ENCODE measurements around the gene SHMT1. TPM values are rescaled to one million over a fixed set of nuclear protein-coding genes. Genes with fewer than 3 reads are reported as not detected.
"Not testable (repeated sequence)": the region's sequence is repeated elsewhere in the genome, so short reads cannot be mapped to it uniquely, and the experiment has no call there.

Gene SHMT1
- polyA plus RNA-seq (2013, experiment 1 of 2; ENCODE audit: insufficient read length): 8.8 TPM
- polyA plus RNA-seq (2013, experiment 2 of 2; ENCODE audit: insufficient read length): 2.8 TPM

GRCh38 chr17:18363101-18364049 lies at the start of gene SHMT1:
Gene SHMT1 (minus strand): TSS chr17:18363550. CDS start chr17:18355981, 7,569 bp downstream.
- DNase-seq: peak; percentile 86

GRCh38 chr17:18412001-18412538 lies 48.7 kb upstream of the SHMT1 start:
- DNase-seq: not testable (repeated sequence)

- peak; percentile 58 for DNase-seq
Observed at GRCh38 chr17:18411377-18411864, 48.1 kb upstream of the SHMT1 start.

- peak; percentile 28 for DNase-seq
Observed at GRCh38 chr17:18410736-18411135, 47.4 kb upstream of the SHMT1 start.

GRCh38 chr17:18409321-18409720 lies 46.0 kb upstream of the SHMT1 start:
- DNase-seq: not testable (repeated sequence)

- DNase-seq: not testable (repeated sequence)
Observed at GRCh38 chr17:18408906-18409305, 45.6 kb upstream of the SHMT1 start.

- DNase-seq: not testable (repeated sequence)
Observed at GRCh38 chr17:18403604-18404003, 40.3 kb upstream of the SHMT1 start.

- not testable (repeated sequence) for DNase-seq
Observed at GRCh38 chr17:18403166-18403565, 39.8 kb upstream of the SHMT1 start.

GRCh38 chr17:18401872-18402590 lies 38.7 kb upstream of the SHMT1 start:
- not testable (repeated sequence) for DNase-seq

- DNase-seq: not testable (repeated sequence)
Observed at GRCh38 chr17:18388728-18389127, 25.4 kb upstream of the SHMT1 start.

- DNase-seq: not testable (repeated sequence)
Observed at GRCh38 chr17:18388266-18388665, 24.9 kb upstream of the SHMT1 start.

- not testable (repeated sequence) for DNase-seq
Observed at GRCh38 chr17:18387583-18387982, 24.2 kb upstream of the SHMT1 start.

- DNase-seq: not testable (repeated sequence)
Observed at GRCh38 chr17:18384271-18384670, 20.9 kb upstream of the SHMT1 start.

GRCh38 chr17:18383079-18383481 lies 19.7 kb upstream of the SHMT1 start:
- not testable (repeated sequence) for DNase-seq

- no peak for DNase-seq
Observed at GRCh38 chr17:18382441-18383078, 19.2 kb upstream of the SHMT1 start.

GRCh38 chr17:18381953-18382245 lies 18.5 kb upstream of the SHMT1 start:
- DNase-seq: no peak

GRCh38 chr17:18381158-18381952 lies 18.0 kb upstream of the SHMT1 start:
- DNase-seq: no peak

GRCh38 chr17:18380471-18381157 lies 17.3 kb upstream of the SHMT1 start:
- no peak for DNase-seq

GRCh38 chr17:18379246-18380146 lies 16.1 kb upstream of the SHMT1 start:
- no peak for DNase-seq

- DNase-seq: not testable (repeated sequence)
Observed at GRCh38 chr17:18378614-18379013, 15.3 kb upstream of the SHMT1 start.
